H1 (cell line): ENCODE results near the gene MAPK11. TPM values are rescaled to one million over a fixed set of nuclear protein-coding genes. Genes with fewer than 3 reads are reported as not detected.

Experiments used
- ATF3 ChIP-seq: IDR thresholded peaks from 2 replicates; pipeline ENCODE4 v1.6.1; 2011; ENCODE audit warnings: low read depth, mild to moderate bottlenecking, low read length; ENCODE audit not compliant: insufficient read depth
- BACH1 ChIP-seq: IDR thresholded peaks from 2 replicates; pipeline ENCODE4 v1.6.1; 2012; ENCODE audit warnings: low read length, improper control_type of control experiment
- CBX8 ChIP-seq: fragments of 300-800, 300-1000 bp; sonication (generic); IDR thresholded peaks from 2 replicates; pipeline ENCODE4 v1.7.1; 2016; ENCODE audit warnings: low read depth, low read length, borderline replicate concordance
- CHD7 ChIP-seq: fragments of 300-600 bp; sonication (generic); IDR thresholded peaks from 2 replicates; pipeline ENCODE4 v1.7.1; 2012; ENCODE audit warnings: low read length, moderate library complexity, mild to moderate bottlenecking, inconsistent platforms; ENCODE audit not compliant: insufficient replicate concordance
- EGR1 ChIP-seq: IDR thresholded peaks from 2 replicates; pipeline ENCODE4 v1.6.1; 2011; ENCODE audit warnings: low read depth, low read length, borderline replicate concordance
- NRF1 ChIP-seq: IDR thresholded peaks from 2 replicates; pipeline ENCODE4 v1.6.1; 2011; ENCODE audit warnings: mild to moderate bottlenecking, low read depth, low read length, improper control_type of control experiment
- PHF8 ChIP-seq: fragments of 200-600 bp; sonication (generic); conservative IDR thresholded peaks from 2 replicates; pipeline ENCODE4 v1.7.1; 2012; ENCODE audit warnings: low read depth, mild to moderate bottlenecking, inconsistent platforms, low read length, moderate library complexity
- RNF2 ChIP-seq: fragments of 200-900, 300-1000 bp; sonication (generic); IDR thresholded peaks from 2 replicates; pipeline ENCODE4 v1.7.1; 2016; ENCODE audit warnings: borderline replicate concordance, low read depth, mild to moderate bottlenecking, antibody characterized with exemption, low read length; ENCODE audit not compliant: poor library complexity, severe bottlenecking; ENCODE audit errors: missing control alignments
- SP1 ChIP-seq: IDR thresholded peaks from 2 replicates; pipeline ENCODE4 v1.6.1; 2011; ENCODE audit warnings: low read depth, low read length
- SP2 ChIP-seq: IDR thresholded peaks from 2 replicates; pipeline ENCODE4 v1.6.1; 2012; ENCODE audit warnings: mild to moderate bottlenecking, low read length, inconsistent platforms
- TAF1 ChIP-seq: IDR thresholded peaks from 2 replicates; pipeline ENCODE4 v1.6.1; 2011; ENCODE audit warnings: mild to moderate bottlenecking, low read depth, low read length
- YY1 ChIP-seq: IDR thresholded peaks from 2 replicates; pipeline ENCODE4 v1.6.1; 2011; ENCODE audit warnings: low read depth, mild to moderate bottlenecking, low read length
- polyA plus RNA-seq, 7 experiments: library from polyadenylated mRNA; depleted of rRNA in 3 of 7; stranded (reverse) in 5 of 7; unstranded in 2 of 7; fragments of >200 nt in 5 of 7; fragments of 200-250 nt in 2 of 7; gene quantifications; 1 replicate in 5 of 7; 2 replicates in 1 of 7; 4 replicates in 1 of 7; pipeline versions ENCODE4 v1.2.1 to v1.2.3, GENCODE V29; 2011 to 2013; ENCODE audit warnings: missing spikeins in 2 of 7, mixed read lengths in 2 of 7
- total RNA-seq: library from RNA; stranded (reverse); fragmentation: NEBNext Ultra II Directional; extraction: Animal tissue kit (Norgen Biotek cat#: 25700); gene quantifications from 2 replicates; pipeline ENCODE4 v1.2.1, GENCODE V29; 2021

MAPK11 gene
- total and polyA plus RNA-seq, 2 of the 8 experiments (the other 6 are each of a cell fraction or from before 2014, with no cell fraction given): 0.70 to 1.5 TPM

GRCh38 chr22:50277761-50278160 is 7.6 kb upstream of the MAPK11 start (continued):
- TF ChIP-seq CHD7 (no peak), SP2 (no peak), CBX8 (no peak), SP1 (no peak), EGR1 (no peak), YY1 (no peak), BACH1 (no peak), RNF2 (no peak), PHF8 (no peak), TAF1 (no peak), NRF1 (no peak), ATF3 (no peak)
